IPS-20b (cell line): ENCODE measurements around the gene TADA2A.
"Not testable (repeated sequence)": the region's sequence is repeated elsewhere in the genome, so short reads cannot be mapped to it uniquely, and the experiment has no call there.

Experiments used
- H3K27ac ChIP-seq: one replicate; pipeline ENCODE4 v1.5.1; 2013; ENCODE audit warnings: low read length
- H3K27me3 ChIP-seq: 2 replicates; pipeline ENCODE4 v1.6.1; 2013; ENCODE audit warnings: mild to moderate bottlenecking, low read length, inconsistent platforms; ENCODE audit not compliant: insufficient read depth
- H3K36me3 ChIP-seq: 2 replicates; pipeline ENCODE4 v1.6.1; 2013; ENCODE audit warnings: low read depth, mild to moderate bottlenecking, inconsistent platforms, low read length, moderate library complexity; ENCODE audit not compliant: insufficient read depth
- H3K4me1 ChIP-seq: 2 replicates; pipeline ENCODE4 v1.6.1; 2013; ENCODE audit warnings: mild to moderate bottlenecking, control low read depth, inconsistent platforms, low read length, moderate library complexity; ENCODE audit not compliant: insufficient read depth
- H3K4me3 ChIP-seq: 2 replicates; pipeline ENCODE4 v1.5.1; 2013; ENCODE audit warnings: mild to moderate bottlenecking, low read length, inconsistent platforms
- H3K9ac ChIP-seq: 2 replicates; pipeline ENCODE4 v1.6.1; 2013; ENCODE audit warnings: low read depth, mild to moderate bottlenecking, inconsistent platforms, low read length, moderate library complexity
- H3K9me3 ChIP-seq: 2 replicates; pipeline ENCODE4 v1.6.1; 2013; ENCODE audit warnings: mild to moderate bottlenecking, low read depth, low read length, inconsistent platforms; ENCODE audit not compliant: insufficient read depth

The TADA2A gene

GRCh38 chr17:37503148-37503547 lies 96.5 kb downstream of the TADA2A start:
- H3K36me3 ChIP-seq: no peaks in the 10 kb centered on the region
- no peaks in the 10 kb centered on the region for H3K9me3 ChIP-seq
- H3K9ac ChIP-seq: no peak overlapping the region
- no peaks in the 10 kb centered on the region; the same call in 1 of the 2 replicates for H3K4me1 ChIP-seq
- no peak overlapping the region for H3K27ac ChIP-seq
- no peak overlapping the region for H3K4me3 ChIP-seq
- H3K27me3 ChIP-seq: no peaks in the 10 kb centered on the region

GRCh38 chr17:37505333-37505732 lies 98.6 kb downstream of the TADA2A start:
- no peaks in the 10 kb centered on the region for H3K27me3 ChIP-seq
- no peaks in the 10 kb centered on the region; the same call in 1 of the 2 replicates for H3K4me1 ChIP-seq
- no peaks in the 10 kb centered on the region for H3K36me3 ChIP-seq
- H3K4me3 ChIP-seq: no peak overlapping the region
- H3K9ac ChIP-seq: no peak overlapping the region
- no peaks in the 10 kb centered on the region for H3K9me3 ChIP-seq
- no peak overlapping the region for H3K27ac ChIP-seq

GRCh38 chr17:37506678-37507077 lies 100.0 kb downstream of the TADA2A start:
- no peaks in the 10 kb centered on the region for H3K27me3 ChIP-seq
- H3K4me1 ChIP-seq: no peaks in the 10 kb centered on the region; the same call in 1 of the 2 replicates
- H3K9me3 ChIP-seq: no peaks in the 10 kb centered on the region
- no peaks in the 10 kb centered on the region for H3K36me3 ChIP-seq
- no peak overlapping the region for H3K27ac ChIP-seq
- no peak overlapping the region for H3K4me3 ChIP-seq
- H3K9ac ChIP-seq: no peak overlapping the region

GRCh38 chr17:37507111-37507510 lies 100.4 kb downstream of the TADA2A start:
- no peak overlapping the region for H3K4me3 ChIP-seq

GRCh38 chr17:37510056-37510455 lies 103.4 kb downstream of the TADA2A start:
- no peak overlapping the region; the same call in 1 of the 2 replicates for H3K9ac ChIP-seq
- no peak overlapping the region for H3K27ac ChIP-seq
- no peaks in the 10 kb centered on the region for H3K27me3 ChIP-seq
- no peaks in the 10 kb centered on the region for H3K9me3 ChIP-seq
- H3K4me3 ChIP-seq: no peak overlapping the region
- peaks cover 23% of the 10 kb centered on the region for H3K36me3 ChIP-seq
- no peaks in the 10 kb centered on the region; the same call in 1 of the 2 replicates for H3K4me1 ChIP-seq

More at GRCh38 chr17:37507111-37507510, 100.4 kb downstream of the TADA2A start:
- Histone ChIP-seq H3K9ac (no peak overlapping the region), H3K27me3 (no peaks in the 10 kb centered on the region), H3K27ac (no peak overlapping the region), H3K4me1 (no peaks in the 10 kb centered on the region; the same call in 1 of the 2 replicates), H3K36me3 (peaks cover 2% of the 10 kb centered on the region), H3K9me3 (no peaks in the 10 kb centered on the region)

- H3K9me3 ChIP-seq, H3K4me3 ChIP-seq, H3K27ac ChIP-seq, H3K27me3 ChIP-seq, H3K9ac ChIP-seq, H3K4me1 ChIP-seq: not testable (repeated sequence)
- H3K36me3 ChIP-seq: peaks cover 23% of the 10 kb centered on the region
These were observed 105.0 kb downstream of the TADA2A start for GRCh38 chr17:37511642-37512041.

- Histone ChIP-seq H3K9me3 (no peaks in the 10 kb centered on the region), H3K4me1 (no peaks in the 10 kb centered on the region), H3K9ac (no peak overlapping the region), H3K36me3 (peaks cover 28% of the 10 kb centered on the region), H3K27me3 (no peaks in the 10 kb centered on the region), H3K27ac (no peak overlapping the region), H3K4me3 (no peak overlapping the region)
These were observed 105.9 kb downstream of the TADA2A start for GRCh38 chr17:37512442-37513068.

- Histone ChIP-seq H3K9ac (no peak overlapping the region), H3K4me1 (no peaks in the 10 kb centered on the region), H3K27me3 (no peaks in the 10 kb centered on the region), H3K36me3 (peaks cover 39% of the 10 kb centered on the region), H3K27ac (no peak overlapping the region), H3K4me3 (no peak overlapping the region), H3K9me3 (no peaks in the 10 kb centered on the region)
These were observed 107.0 kb downstream of the TADA2A start for GRCh38 chr17:37513711-37514110.

GRCh38 chr17:37516127-37516571 lies 109.5 kb downstream of the TADA2A start:
- Histone ChIP-seq H3K9me3 (no peaks in the 10 kb centered on the region), H3K9ac (no peak overlapping the region), H3K36me3 (peaks cover 52% of the 10 kb centered on the region), H3K4me3 (no peak overlapping the region), H3K27ac (no peak overlapping the region), H3K4me1 (no peaks in the 10 kb centered on the region), H3K27me3 (no peaks in the 10 kb centered on the region)

- Histone ChIP-seq H3K4me3 (no peak overlapping the region), H3K27me3 (no peaks in the 10 kb centered on the region), H3K9me3 (no peaks in the 10 kb centered on the region), H3K9ac (no peak overlapping the region), H3K27ac (no peak overlapping the region), H3K4me1 (no peaks in the 10 kb centered on the region), H3K36me3 (peaks cover 42% of the 10 kb centered on the region)
These were observed 111.2 kb downstream of the TADA2A start for GRCh38 chr17:37517881-37518280.

- Histone ChIP-seq H3K27me3 (no peaks in the 10 kb centered on the region), H3K27ac (no peak overlapping the region), H3K4me3 (no peak overlapping the region), H3K9ac (no peak overlapping the region), H3K4me1 (no peaks in the 10 kb centered on the region), H3K36me3 (peaks cover 39% of the 10 kb centered on the region), H3K9me3 (no peaks in the 10 kb centered on the region)
These were observed 112.1 kb downstream of the TADA2A start for GRCh38 chr17:37518826-37519225.

GRCh38 chr17:37519251-37519985 lies 112.7 kb downstream of the TADA2A start:
- Histone ChIP-seq H3K36me3 (peaks cover 41% of the 10 kb centered on the region), H3K9me3 (no peaks in the 10 kb centered on the region), H3K27ac (no peak overlapping the region), H3K27me3 (no peaks in the 10 kb centered on the region), H3K4me3 (no peak overlapping the region), H3K4me1 (no peaks in the 10 kb centered on the region), H3K9ac (no peak overlapping the region)
